Lung (tissue), 12 donors: ENCODE data around the gene NAV2. TPM values are rescaled to one million over a fixed set of nuclear protein-coding genes. Genes with fewer than 3 reads are reported as not detected.

Experiments used
- ATAC-seq: fragments of 200-7000 bp; cut with Tn5 transposase; one replicate; pipeline ENCODE4 v1.9.1; 2020; ENCODE audit warnings: moderate number of reproducible peaks; ENCODE audit not compliant: insufficient read depth, low FRiP score
- DNase-seq, 3 donors: peaks; one replicate each; pipeline ENCODE4 v3.0.0-alpha.2; 2013 to 2017
- H3K27ac ChIP-seq, 2 donors: one replicate each; pipeline ENCODE4 v1.5.1; 2013; ENCODE audit warnings: mild to moderate bottlenecking in 2 of 2, moderate library complexity in 2 of 2, control low read depth in 1 of 2, inconsistent platforms in 1 of 2, low read depth in 1 of 2, low read length in 1 of 2
- H3K27me3 ChIP-seq, 3 donors: one replicate each; pipeline ENCODE4 v1.5.1; 2013; ENCODE audit warnings: low read length in 2 of 3; ENCODE audit not compliant: control insufficient read depth in 3 of 3, insufficient read depth in 3 of 3
- H3K36me3 ChIP-seq, 4 donors: one replicate each; pipeline ENCODE4 v1.5.1; 2013; ENCODE audit warnings: low read length in 4 of 4, mild to moderate bottlenecking in 1 of 4, moderate library complexity in 1 of 4; ENCODE audit not compliant: control insufficient read depth in 4 of 4, insufficient read depth in 4 of 4
- H3K4me1 ChIP-seq, 5 donors: one replicate each; pipeline ENCODE4 v1.5.1; 2013; ENCODE audit warnings: low read length in 5 of 5, mild to moderate bottlenecking in 2 of 5, moderate library complexity in 1 of 5; ENCODE audit not compliant: control insufficient read depth in 5 of 5, insufficient read depth in 5 of 5
- H3K4me3 ChIP-seq: one replicate; pipeline ENCODE4 v1.5.1; 2013; ENCODE audit warnings: mild to moderate bottlenecking, control low read depth, moderate library complexity
- H3K9ac ChIP-seq, 2 donors: one replicate each; pipeline ENCODE4 v1.5.1; 2013; ENCODE audit warnings: low read length in 2 of 2, control low read depth in 1 of 2; ENCODE audit not compliant: insufficient read depth in 1 of 2
- H3K9me3 ChIP-seq, 4 donors: one replicate each; pipeline ENCODE4 v1.5.1; 2013; ENCODE audit warnings: low read length in 3 of 4, mild to moderate bottlenecking in 1 of 4, moderate library complexity in 1 of 4; ENCODE audit not compliant: control insufficient read depth in 4 of 4, insufficient read depth in 3 of 4
- WGBS, 2 donors: extraction: QIAGEN DNeasy Blood & Tissue Kit; methylation state at CpG; one replicate each; pipeline ENCODE4 v1.1.7; 2013; 5-methylcytosine and 5-hydroxymethylcytosine counted together
- polyA plus RNA-seq, 2 donors: library from polyadenylated mRNA; stranded (reverse); fragments of 200-250 nt; gene quantifications; one replicate each; pipeline ENCODE4 v1.2.1, GENCODE V29; 2013
- total RNA-seq, 2 donors: library from RNA; depleted of rRNA in 1 of 2; stranded (reverse); fragments of >200 nt in 1 of 2; gene quantifications; one replicate each; pipeline ENCODE4 v1.2.1, GENCODE V29; 2014 to 2021
- TF ChIP-seq, protein P1 (sequence below): IDR thresholded peaks from 2 replicates; pipeline ENCODE4 v1.5.1; 2012; ENCODE audit warnings: mild to moderate bottlenecking; ENCODE audit errors: control extremely low read depth, extremely low read depth
- donor health status: control.
- donor health status: control.
- donor health status: Bipolar disorder and iron deficiency.
- donor health status: healthy.
- donor health status: DM: yes; HTN: yes; CAD: no.

Gene NAV2
- total and polyA plus RNA-seq, 4 donors: 6.8 to 47.9 (median 20.2) TPM

DNA sequence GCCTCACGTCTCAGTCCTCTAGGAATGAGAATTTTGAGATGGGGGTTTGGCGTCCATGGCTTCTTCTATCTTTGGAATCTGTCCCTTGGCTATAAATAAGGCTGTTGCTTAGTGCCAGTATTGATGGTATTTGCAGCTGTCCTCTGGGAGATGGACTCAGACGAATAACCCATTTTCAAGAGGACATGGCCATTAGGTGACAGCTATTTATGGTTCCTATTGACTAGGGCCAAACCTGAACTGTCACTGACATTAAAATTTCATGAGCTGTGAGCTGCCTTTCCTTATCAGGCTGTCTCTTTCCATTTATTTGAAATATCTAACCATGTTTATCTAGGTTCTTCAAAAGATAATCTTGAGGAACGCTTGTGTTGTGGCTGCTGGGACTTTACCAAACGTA is 92.7 kb downstream of the NAV2 start:
- TF ChIP-seq, protein P1, sequence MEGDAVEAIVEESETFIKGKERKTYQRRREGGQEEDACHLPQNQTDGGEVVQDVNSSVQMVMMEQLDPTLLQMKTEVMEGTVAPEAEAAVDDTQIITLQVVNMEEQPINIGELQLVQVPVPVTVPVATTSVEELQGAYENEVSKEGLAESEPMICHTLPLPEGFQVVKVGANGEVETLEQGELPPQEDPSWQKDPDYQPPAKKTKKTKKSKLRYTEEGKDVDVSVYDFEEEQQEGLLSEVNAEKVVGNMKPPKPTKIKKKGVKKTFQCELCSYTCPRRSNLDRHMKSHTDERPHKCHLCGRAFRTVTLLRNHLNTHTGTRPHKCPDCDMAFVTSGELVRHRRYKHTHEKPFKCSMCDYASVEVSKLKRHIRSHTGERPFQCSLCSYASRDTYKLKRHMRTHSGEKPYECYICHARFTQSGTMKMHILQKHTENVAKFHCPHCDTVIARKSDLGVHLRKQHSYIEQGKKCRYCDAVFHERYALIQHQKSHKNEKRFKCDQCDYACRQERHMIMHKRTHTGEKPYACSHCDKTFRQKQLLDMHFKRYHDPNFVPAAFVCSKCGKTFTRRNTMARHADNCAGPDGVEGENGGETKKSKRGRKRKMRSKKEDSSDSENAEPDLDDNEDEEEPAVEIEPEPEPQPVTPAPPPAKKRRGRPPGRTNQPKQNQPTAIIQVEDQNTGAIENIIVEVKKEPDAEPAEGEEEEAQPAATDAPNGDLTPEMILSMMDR: no peak
- Histone ChIP-seq H3K36me3 (no peaks in the 10 kb centered on the region), H3K4me1 (peaks cover 4 to 30% (median 6%) of the 10 kb centered on the region in 5 donors), H3K27me3 (no peaks in the 10 kb centered on the region), H3K9me3 (no peaks in the 10 kb centered on the region), H3K4me3 (no peak overlapping the region), H3K9ac (no peak overlapping the region), H3K27ac (no peak overlapping the region)
- ATAC-seq (no peak), DNase-seq (no peak)
- 66 to 67% methylated on average over 5 of the region's 5 CpGs for WGBS, 2 donors

DNA sequence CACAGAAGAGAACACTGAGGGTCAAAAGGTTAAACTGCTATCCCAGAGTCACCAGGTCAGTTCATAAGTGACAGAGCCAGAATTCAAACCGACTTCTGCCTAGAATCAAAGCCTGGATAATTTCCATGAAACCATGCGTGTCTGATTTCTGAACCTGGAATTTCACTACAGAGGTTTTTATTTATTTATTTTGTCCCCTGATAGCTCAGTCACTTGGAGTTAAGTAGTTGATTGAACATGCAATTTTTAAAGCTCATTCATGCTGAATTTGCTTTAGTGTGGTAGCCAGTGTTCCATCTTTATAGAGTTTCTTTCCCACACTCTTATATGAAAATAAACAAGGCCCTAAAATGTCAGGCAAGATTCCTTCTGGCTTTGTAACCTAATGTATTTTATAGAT is 93.2 kb downstream of the NAV2 start:
- Histone ChIP-seq H3K4me1 (peaks cover 4 to 30% (median 6%) of the 10 kb centered on the region in 5 donors), H3K27me3 (no peaks in the 10 kb centered on the region), H3K4me3 (no peak overlapping the region), H3K27ac (no peak overlapping the region), H3K36me3 (no peaks in the 10 kb centered on the region), H3K9me3 (no peaks in the 10 kb centered on the region), H3K9ac (no peak overlapping the region)
- 74 to 82% methylated on average over 2 of the region's 2 CpGs for WGBS, 2 donors
- DNase-seq (no peak), ATAC-seq (no peak)
- TF ChIP-seq, protein P1: no peak

DNA sequence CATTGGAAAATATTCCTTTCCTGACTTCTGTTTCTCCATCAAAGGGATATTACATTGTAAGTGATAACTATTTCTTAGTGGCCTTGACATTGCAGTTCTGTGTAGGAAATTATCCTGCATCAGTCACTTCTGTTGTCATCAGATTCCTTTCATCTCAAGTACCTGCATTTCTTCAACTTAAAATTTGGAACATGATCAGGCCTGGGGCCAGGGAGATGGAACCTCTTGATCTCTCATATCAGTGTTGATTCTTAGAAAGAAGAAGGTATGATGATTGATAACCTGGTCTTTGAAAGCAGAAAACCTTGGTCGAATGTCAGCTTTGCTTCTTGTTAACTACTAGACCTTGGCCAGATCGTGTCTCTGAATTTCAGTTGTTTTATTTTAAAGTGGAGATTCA is 93.6 kb downstream of the NAV2 start:
- H3K9me3 ChIP-seq: no peaks in the 10 kb centered on the region
- peaks cover 4 to 32% (median 6%) of the 10 kb centered on the region in 5 donors for H3K4me1 ChIP-seq
- no peaks in the 10 kb centered on the region for H3K36me3 ChIP-seq
- H3K27me3 ChIP-seq: no peaks in the 10 kb centered on the region
- H3K4me3 ChIP-seq: no peak overlapping the region
- H3K27ac ChIP-seq: no peak overlapping the region
- H3K9ac ChIP-seq: no peak overlapping the region
- DNase-seq (no peak), ATAC-seq (no peak)
- 75 to 82% methylated on average over 2 of the region's 2 CpGs for WGBS, 2 donors
- TF ChIP-seq, protein P1: no peak
